HG03342 (cell line): ENCODE results near the gene ELF1.
A peak's percentile ranks its signal among the peaks of the same experiment; 100 is the strongest.
"Not testable (repeated sequence)": the region's sequence is repeated elsewhere in the genome, so short reads cannot be mapped to it uniquely, and the experiment has no call there.

Experiments used
- ATAC-seq: cut with Tn5 transposase; IDR thresholded peaks from one replicate; pipeline ENCODE4 v1.9.1; 2021; ENCODE audit warnings: mild to moderate bottlenecking, moderate library complexity; ENCODE audit not compliant: unreplicated experiment

ELF1 gene

GRCh38 chr13:40960716-40961115 lies 58.4 kb downstream of the ELF1 start:
- ATAC-seq, result no peak

DNA sequence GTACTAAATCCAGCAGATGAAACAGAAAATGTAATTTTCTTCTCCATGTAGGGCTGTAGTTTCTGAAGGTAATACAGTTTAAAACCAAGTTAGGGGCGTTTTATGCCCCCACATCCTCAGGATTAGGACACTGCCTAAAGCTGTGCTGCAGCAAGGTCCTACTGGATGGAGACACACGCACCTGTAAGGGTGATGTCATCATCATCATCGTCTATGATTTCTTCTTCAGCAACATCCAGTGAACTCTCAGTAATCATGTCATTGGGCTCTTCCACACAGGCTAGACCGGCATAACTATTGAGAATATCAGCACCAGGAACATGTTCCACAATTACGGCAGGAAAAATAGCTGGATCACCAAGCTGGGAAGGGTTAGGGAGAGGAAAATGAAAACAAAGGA lies 60.5 kb downstream of the ELF1 start:
- no peak for ATAC-seq

DNA sequence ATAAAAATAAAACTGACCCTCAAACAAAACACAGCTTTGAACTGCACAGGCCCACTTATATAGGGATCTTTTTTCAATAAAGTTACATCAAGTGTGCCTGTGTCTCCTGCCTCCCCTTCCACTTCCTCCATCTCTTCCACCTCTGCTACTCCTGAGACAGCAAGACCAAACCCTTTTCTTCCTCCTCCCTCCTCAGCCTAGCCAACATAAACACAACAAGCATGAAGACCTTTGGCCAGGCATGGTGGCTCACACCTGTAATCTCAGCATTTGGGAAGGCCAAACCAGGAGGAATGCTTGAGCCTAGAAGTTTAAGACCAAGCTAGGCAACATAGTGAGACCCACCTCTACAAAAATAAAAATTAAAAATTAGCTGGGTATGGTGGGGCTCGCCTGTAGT lies 72.6 kb downstream of the ELF1 start:
- no peak for ATAC-seq

- no peak for ATAC-seq
These were observed 76.0 kb downstream of the ELF1 start for GRCh38 chr13:40943073-40943472.

DNA sequence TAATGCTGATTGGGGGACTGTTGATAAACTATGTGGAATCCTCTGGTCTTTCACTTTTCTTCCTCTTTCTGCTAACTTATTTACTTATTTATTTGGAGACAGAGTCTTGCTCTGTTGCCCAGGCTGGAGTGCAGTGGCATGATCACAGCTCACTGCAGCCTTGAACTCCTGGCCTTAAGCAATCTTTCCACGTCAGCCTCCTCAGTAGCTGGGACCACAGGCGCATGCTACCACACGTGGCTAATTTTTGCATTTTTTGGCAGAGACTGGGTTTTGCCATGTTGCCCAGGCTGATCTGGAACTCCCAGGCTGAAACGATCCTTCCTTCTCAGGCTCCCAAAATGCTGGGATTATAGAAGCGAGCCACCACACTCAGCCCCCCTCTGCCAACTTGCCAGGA lies 77.5 kb downstream of the ELF1 start:
- no peak for ATAC-seq

GRCh38 chr13:40940841-40941240 lies 78.3 kb downstream of the ELF1 start:
- ATAC-seq, result no peak

DNA sequence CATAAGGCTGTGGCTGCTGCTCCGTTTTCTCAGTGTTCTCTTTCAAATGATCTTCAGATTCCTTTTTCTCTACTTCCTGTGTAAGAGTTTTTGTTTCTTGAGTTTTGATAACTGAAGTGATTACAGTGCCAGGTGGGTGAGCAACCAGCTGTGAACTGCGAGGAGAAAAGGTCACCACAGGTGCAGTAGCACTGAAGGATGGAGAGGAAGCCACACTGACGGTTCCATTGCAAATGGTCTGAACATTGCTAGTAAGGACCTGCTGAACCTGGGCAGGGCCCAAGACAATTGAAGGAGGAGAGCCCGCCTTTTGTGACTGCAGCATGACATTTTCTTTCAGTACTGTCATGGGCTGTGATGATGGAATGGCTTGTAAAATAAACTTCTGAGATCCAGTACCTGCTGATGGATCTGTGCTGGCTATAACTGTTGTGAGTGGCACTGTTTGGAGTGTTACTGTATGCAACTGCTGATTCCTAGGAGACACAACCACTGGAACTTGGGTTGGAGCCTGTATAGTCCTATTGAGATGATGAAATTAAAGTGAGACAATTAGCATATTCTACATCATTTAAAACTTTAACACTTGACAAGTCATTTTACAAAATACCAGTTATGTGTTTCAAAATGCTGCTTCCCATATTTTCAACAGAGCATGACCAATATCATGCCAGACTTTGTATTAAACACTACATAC lies 85.5 kb downstream of the ELF1 start:
- peak; percentile 56 for ATAC-seq

- no peak for ATAC-seq
These were observed 86.9 kb downstream of the ELF1 start for GRCh38 chr13:40932252-40932651.

DNA sequence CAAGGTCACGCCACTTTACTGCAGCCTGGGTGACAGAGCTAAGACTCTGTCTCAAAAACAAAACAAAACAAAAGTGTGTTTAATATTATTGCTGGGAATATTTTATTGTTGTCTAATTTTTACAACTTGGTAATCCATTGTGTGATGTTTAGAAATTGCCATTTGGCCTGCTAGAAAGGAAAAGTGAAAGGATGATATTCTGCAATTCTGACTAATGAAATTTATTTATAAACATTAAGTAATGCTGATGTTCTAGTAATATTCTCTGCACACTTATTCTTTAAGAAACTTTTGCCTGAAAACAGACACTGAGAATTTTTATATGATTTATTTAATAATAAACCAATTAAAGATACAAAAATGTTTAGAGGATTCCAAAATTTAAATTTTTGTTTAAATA lies 87.4 kb downstream of the ELF1 start:
- ATAC-seq, result no peak

- ATAC-seq, result not testable (repeated sequence)
These were observed 89.2 kb downstream of the ELF1 start for GRCh38 chr13:40929883-40930282.

DNA sequence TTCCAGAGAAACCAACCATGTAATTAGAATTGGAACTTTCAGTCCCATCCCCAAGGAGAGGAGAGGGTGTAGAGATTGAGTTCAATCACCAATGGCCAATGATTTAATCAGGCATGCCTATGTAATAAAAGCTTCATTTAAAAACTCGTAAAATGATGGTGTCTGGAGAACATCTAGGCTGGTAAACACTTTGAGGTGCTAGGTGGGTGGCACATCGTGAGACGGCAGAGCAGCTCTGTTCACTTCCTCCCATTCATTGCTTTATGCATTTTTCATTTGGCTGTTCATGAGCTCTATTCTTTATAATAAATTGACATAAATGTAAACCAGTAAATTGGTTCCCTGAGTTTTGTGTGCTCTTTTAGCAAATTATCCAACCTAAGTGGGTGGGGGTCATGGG lies 90.1 kb downstream of the ELF1 start:
- no peak for ATAC-seq

GRCh38 chr13:40927929-40928328 lies 91.2 kb downstream of the ELF1 start:
- ATAC-seq, result no peak

GRCh38 chr13:40923867-40924266 lies 95.2 kb downstream of the ELF1 start:
- ATAC-seq, result no peak

- no peak for ATAC-seq
These were observed 96.6 kb downstream of the ELF1 start for GRCh38 chr13:40922437-40923040.

DNA sequence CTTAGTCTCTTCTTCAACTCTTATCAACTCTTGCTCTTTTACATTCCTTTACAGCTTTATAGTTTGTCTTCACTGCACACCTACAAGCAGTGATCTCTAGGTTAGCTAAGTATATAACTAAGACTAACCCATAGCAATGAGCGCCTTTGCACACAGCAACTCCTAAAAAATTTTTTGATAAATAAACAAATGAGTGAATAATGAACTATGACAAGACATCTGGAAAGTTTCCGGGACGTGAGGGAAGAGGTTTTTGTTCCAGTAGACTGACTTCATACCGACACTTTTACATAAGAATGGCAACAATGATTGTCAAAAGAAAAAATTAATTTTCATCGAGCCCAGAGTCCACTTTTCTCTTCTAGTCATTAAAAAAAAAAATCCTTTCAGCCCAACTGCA lies 98.3 kb downstream of the ELF1 start:
- ATAC-seq, result no peak

GRCh38 chr13:40919901-40920300 lies 99.2 kb downstream of the ELF1 start:
- ATAC-seq, result not testable (repeated sequence)

GRCh38 chr13:40916207-40916998 lies 102.7 kb downstream of the ELF1 start:
- ATAC-seq, result no peak

GRCh38 chr13:40914863-40915262 lies 104.3 kb downstream of the ELF1 start:
- ATAC-seq, result not testable (repeated sequence)

GRCh38 chr13:40911341-40911740 lies 107.8 kb downstream of the ELF1 start:
- no peak for ATAC-seq

DNA sequence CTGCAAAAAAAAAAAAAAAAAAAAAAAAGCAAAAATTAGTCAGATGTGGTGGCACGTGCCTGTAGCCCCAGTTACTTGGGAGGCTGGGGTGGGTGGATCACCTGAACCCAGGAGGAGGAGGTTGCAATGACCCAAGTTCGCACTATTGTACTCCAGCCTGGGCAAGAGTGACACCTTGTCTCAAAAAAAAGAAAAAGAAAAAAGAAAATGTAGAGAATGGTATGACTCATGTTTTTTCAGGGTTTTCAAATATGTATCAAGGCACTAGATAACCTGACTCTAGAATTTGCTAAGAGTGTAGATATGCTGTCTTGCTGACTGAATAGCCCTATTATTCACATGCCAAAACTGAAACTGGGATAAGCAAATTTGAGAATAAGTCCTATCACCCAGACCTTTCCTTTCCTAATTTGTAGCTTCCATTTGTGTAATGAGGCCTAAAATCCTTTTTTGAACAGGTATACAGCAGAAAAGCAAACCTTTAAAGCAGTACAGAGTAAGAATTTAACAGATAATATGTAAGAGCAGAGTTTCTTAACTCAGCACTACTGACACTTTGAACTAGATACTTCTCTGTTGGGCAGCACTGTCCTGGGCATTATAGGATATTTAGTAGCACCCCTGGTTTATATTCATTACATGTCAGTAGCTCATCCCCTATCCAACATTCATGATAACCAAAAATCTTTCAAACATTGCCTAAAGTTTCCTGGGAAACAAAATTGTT lies 108.6 kb downstream of the ELF1 start:
- ATAC-seq, result peak; percentile 57

DNA sequence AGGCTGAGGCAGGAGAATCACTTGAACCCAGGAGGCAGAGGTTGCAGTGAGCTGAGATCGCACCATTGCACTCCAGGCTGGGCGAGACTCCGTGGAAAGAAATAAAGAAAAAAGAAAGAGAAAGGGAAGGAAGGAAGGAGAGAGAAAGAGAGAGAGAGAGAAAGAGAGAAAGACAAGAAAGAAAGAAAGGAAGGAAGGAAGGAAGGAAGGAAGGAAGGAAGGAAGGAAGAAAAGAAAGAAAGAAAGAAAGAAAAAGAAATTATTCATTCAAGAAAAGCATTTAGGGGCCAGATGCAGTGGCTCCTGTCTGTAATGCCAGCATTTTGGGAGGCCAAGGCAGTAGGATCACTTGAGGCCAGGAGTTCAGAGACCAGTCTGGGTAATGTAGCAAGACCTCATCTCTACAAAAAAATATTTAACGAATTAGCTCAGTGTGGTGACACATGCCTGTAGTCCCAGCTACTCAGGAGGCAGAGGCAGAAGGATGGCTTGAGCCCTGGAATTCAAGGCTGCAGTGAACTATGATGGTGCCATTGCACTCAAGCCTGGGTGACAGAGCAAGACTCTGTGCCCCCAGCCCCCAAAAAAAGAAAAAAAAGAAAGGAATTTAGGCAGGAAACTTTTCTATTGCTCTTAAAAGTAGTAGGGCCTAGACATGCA lies 109.4 kb downstream of the ELF1 start:
- ATAC-seq, result not testable (repeated sequence)
